Measurements from ENCODE around the gene ARFGEF2.

- TF ChIP-seq CTCF (IDR thresholded peaks at IDR 0.05) (no peak), POLR2A (IDR thresholded peaks at IDR 0.05) (no peak), POLR2AphosphoS5 (IDR thresholded peaks at IDR 0.05; ENCODE audit: insufficient read depth in 1 of 2, low read depth in 1 of 2) (no peak)
Observed at GRCh38 chr20:48983423-48984400, 62.2 kb downstream of the ARFGEF2 start.
